GM12872 (cell line): Measurements from ENCODE around the gene ZG16B.

Source experiments
- CTCF ChIP-seq: IDR thresholded peaks from 3 replicates; pipeline ENCODE4 v1.5.1; 2011; ENCODE audit warnings: low read depth, mild to moderate bottlenecking, low read length, moderate library complexity; ENCODE audit not compliant: insufficient read depth

ZG16B gene

GRCh38 chr16:2827831-2828520 is 2.1 kb upstream of the ZG16B start:
- no peak for TF ChIP-seq CTCF

- no peak for TF ChIP-seq CTCF
Observed at GRCh38 chr16:2828521-2828840, 1.6 kb upstream of the ZG16B start.

GRCh38 chr16:2828876-2829430 is 1.1 kb upstream of the ZG16B start:
- TF ChIP-seq CTCF, result no peak

- no peak for TF ChIP-seq CTCF
Observed at GRCh38 chr16:2830355-2830695, 222 bp downstream of the ZG16B start.

- TF ChIP-seq CTCF, result no peak
Observed at GRCh38 chr16:2831203-2831602, 1.1 kb downstream of the ZG16B start.

GRCh38 chr16:2833776-2834175 is 3.7 kb downstream of the ZG16B start:
- no peak for TF ChIP-seq CTCF

- TF ChIP-seq CTCF, result no peak
Observed at GRCh38 chr16:2834968-2835367, 4.9 kb downstream of the ZG16B start.
